D721Med (cell line): ENCODE measurements around the gene LTB4R2.
"Not testable (repeated sequence)": the region's sequence is repeated elsewhere in the genome, so short reads cannot be mapped to it uniquely, and the experiment has no call there.

Source experiments
- DNase-seq: peaks from one replicate; pipeline ENCODE4 v3.0.0; 2011; ENCODE audit warnings: low spot score; ENCODE audit not compliant: insufficient read length
- FAIRE-seq: peaks from 2 replicates; lab custom pipeline; 2011; peaks lifted over from hg19 to GRCh38; lab: Jason Lieb, UNC
- TF ChIP-seq, protein P1 (sequence below): IDR thresholded peaks from 2 replicates; pipeline ENCODE4 v1.5.1; 2012; ENCODE audit warnings: mild to moderate bottlenecking, control low read depth; ENCODE audit not compliant: insufficient read depth; ENCODE audit errors: missing control alignments

Gene LTB4R2

DNA sequence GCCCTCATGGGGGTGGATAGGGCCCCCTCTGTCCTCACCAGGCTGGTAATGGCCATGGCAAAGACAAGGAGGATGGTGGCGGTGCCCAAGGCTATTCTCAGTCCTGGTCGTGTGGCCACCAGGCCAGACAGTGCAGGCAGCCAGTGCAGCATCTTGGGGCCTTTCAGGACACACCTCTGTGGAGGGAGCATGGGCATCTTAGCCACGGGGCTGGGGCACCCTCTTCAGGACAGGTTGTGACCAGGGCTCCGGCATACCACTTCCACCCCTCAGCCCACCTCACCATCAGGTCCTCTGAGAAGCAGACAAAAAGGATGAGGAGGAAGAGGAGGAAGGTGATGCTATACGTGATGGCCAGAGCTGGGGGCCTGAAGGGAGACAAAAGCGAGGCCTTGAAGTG is 14.1 kb downstream of the LTB4R2 start:
- TF ChIP-seq, protein P1, sequence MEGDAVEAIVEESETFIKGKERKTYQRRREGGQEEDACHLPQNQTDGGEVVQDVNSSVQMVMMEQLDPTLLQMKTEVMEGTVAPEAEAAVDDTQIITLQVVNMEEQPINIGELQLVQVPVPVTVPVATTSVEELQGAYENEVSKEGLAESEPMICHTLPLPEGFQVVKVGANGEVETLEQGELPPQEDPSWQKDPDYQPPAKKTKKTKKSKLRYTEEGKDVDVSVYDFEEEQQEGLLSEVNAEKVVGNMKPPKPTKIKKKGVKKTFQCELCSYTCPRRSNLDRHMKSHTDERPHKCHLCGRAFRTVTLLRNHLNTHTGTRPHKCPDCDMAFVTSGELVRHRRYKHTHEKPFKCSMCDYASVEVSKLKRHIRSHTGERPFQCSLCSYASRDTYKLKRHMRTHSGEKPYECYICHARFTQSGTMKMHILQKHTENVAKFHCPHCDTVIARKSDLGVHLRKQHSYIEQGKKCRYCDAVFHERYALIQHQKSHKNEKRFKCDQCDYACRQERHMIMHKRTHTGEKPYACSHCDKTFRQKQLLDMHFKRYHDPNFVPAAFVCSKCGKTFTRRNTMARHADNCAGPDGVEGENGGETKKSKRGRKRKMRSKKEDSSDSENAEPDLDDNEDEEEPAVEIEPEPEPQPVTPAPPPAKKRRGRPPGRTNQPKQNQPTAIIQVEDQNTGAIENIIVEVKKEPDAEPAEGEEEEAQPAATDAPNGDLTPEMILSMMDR = no peak
- no peak for FAIRE-seq
- no peak for DNase-seq

DNA sequence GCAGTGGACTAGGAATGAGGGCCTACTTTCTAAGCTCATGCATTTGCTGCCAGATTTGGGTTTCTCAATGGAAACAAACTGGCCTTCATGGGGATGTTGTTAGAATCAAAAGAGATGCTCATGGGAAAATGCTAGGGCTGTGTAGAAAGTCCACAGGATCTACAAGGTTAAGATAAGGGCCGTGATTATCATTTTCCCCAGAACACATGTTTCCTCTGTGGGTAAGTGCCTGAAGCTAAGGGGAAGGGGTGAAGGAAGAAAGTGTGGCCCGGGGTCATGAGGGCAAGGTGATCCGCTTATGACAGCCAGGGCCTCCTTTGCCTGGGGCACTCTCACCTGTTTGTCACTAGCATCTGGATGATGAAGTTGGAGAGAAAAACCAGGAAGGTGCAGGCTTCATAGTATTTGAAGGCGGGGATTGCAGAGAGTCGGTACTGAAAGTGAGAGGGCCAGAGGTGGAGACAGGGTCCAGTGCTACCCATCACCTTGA is 15.1 kb downstream of the LTB4R2 start:
- TF ChIP-seq, protein P1 = no peak
- no peak for FAIRE-seq
- DNase-seq = no peak

DNA sequence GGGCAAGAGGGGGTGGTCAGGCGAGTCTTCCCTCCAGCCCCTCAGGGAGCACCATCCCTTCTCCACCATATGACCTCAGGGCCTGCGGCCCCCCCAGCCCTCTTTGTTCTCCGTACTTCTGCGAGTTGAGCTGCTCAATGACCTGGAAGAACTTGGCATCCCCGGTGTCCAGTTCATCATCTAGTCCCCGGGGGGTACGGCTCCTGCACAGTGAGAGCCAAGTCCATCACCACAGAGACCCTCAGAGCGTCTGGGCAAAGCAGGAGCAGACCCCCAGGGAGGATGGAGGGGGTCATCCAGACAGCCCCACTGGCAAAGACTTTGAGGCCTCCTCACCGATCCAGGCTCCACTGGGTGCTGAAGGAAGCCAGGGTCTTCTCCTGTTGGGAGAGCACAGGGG is 16.0 kb downstream of the LTB4R2 start:
- DNase-seq = no peak
- FAIRE-seq = no peak
- TF ChIP-seq, protein P1 = no peak

DNA sequence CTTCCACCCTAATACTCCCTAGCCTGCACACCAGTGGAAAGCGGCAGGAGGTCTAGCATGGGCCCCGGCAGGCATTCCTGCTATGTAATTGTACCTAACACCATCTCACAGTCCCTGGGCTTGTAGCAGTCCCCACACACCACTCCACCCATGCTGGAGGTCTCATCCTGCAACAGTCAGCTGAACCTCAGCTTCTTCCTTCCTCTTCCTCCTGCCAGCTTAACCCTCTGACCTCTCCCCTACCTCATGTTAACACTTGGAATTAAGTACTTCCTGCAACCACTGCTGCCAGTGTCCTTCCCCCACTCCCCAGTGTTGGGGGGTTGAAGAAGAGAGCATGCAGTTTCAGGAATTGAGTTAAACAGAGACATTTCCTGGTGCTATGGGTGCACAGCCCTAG is 17.4 kb downstream of the LTB4R2 start:
- DNase-seq (no peak), FAIRE-seq (no peak)
- TF ChIP-seq, protein P1 = no peak

DNA sequence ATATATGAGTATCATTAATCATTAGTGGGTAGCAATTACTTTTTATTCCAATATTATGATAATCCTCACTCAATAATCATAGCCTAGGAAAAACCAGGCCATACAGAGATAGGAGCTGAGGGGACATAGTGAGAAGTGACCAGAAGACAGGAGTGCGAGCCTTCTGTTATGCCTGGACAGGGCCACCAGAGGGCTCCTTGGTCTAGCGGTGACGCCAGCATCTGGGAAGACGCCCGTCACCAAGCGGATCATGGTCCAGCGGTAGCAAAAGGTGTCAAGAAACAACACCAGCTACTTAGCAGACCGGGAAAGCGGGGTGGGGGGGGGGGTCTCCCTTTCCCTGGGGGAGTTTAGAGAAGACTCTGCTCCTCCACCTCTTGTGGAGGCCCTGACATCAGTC is 18.0 kb downstream of the LTB4R2 start:
- DNase-seq, FAIRE-seq: not testable (repeated sequence)
- TF ChIP-seq, protein P1 = peak; percentile 35

DNA sequence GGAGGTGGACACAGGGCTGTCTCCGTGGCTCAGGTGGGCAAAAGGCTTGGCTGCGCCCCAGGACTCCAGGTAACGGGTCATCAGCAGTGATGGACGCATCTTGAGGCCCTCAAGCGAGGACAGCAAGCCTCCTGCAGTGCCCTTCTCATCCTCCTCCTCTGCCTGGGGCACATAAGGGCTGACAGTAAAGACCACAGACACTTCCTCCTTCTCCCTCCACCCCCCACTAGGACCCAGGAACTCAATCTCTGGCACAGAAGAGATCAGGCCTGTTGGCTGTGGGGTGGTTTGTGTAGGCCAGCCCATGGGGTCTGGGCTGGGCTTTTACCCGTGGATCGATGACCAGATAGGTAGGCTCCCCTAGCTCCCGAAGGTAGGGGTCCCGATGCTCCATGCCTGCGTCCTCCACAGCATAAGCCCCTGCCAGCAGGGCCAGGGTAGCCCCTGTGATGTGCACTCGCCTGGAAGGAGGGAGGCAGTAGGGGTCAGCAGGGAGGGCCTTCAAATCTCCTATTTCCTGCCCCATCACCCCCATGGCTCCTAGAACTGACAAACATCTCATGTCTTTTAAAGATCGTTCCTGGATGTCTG is 19.2 kb downstream of the LTB4R2 start:
- DNase-seq (no peak), FAIRE-seq (no peak)
- TF ChIP-seq, protein P1 = no peak

DNA sequence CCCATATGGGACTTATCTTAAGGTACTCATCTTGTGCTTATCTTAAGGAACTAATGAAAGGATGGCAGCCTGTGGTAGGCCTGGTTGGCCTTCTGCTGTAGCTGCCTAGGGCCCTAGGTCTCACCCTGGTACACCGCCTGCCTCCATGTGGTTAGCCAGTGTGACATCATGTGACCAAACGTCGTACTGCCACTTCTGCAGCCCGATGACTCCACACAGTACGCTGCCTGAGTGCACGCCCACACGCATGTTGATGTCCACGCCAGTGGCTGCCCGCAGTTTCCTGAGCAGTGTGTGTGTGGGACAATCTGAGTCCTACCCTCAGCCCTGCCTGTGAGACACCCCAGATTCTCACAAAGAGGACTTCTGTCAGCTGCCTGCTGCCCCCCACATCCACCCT is 19.8 kb downstream of the LTB4R2 start:
- FAIRE-seq (no peak), DNase-seq (no peak)
- TF ChIP-seq, protein P1 = no peak
